GM06990 (cell line): Measurements from ENCODE around the gene MAP4K2.
A peak's percentile ranks its signal among the peaks of the same experiment; 100 is the strongest.

Experiments used
- DNase-seq: peaks from one replicate; pipeline ENCODE4 v3.0.0-alpha.2; 2011; ENCODE audit not compliant: insufficient read length; ENCODE audit errors: extremely low read depth
- H3K27me3 ChIP-seq: replicated peaks from 2 replicates; pipeline ENCODE4 v1.6.0; 2011; ENCODE audit warnings: low read length; ENCODE audit not compliant: control insufficient read depth, insufficient read depth
- H3K36me3 ChIP-seq: 2 replicates; pipeline ENCODE4 v1.5.1; 2011; ENCODE audit warnings: low read length; ENCODE audit not compliant: control insufficient read depth, insufficient read depth
- H3K4me3 ChIP-seq: replicated peaks from 2 replicates; pipeline ENCODE4 v1.5.1; 2011; ENCODE audit warnings: low read depth, mild to moderate bottlenecking, control low read depth, low read length
- CTCF ChIP-seq: IDR thresholded peaks from 2 replicates; pipeline ENCODE4 v1.5.1; 2011; ENCODE audit warnings: low read length, control low read depth, mild to moderate bottlenecking, inconsistent platforms; ENCODE audit not compliant: insufficient read depth, poor library complexity, severe bottlenecking

The MAP4K2 gene

GRCh38 chr11:64742087-64742888, 60.7 kb downstream of the MAP4K2 start:
- H3K4me3 ChIP-seq, result peak overlapping the region; percentile 55

GRCh38 chr11:64741375-64742086, 61.5 kb downstream of the MAP4K2 start:
- no peaks in the 10 kb centered on the region for H3K36me3 ChIP-seq

More at GRCh38 chr11:64742087-64742888, 60.7 kb downstream of the MAP4K2 start:
- peak; percentile 48 for DNase-seq
- no peaks in the 10 kb centered on the region for H3K36me3 ChIP-seq
- peaks cover 4% of the 10 kb centered on the region for H3K27me3 ChIP-seq
- no peak for TF ChIP-seq CTCF

DNA sequence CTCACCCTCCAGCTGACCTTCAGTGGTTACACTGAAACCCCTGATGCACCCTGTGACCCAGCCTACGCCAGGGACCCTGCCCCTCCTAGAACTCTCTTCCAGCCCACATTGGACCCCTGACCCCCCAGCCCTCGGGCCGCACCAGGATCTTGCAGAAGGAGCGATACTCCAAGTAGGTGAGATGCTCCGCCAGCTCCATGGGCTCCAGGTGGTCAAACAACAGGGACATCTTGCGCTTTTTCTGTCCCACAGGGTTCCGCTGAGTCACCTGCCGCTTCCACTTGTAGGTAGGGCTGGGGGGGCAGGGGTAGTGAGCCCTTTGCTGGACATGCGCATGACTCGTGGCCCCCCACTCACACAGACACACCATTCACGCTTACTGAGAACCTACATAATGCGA, 63.1 kb downstream of the MAP4K2 start:
- no peak for TF ChIP-seq CTCF
- Histone ChIP-seq H3K36me3 (no peaks in the 10 kb centered on the region), H3K4me3 (no peak overlapping the region), H3K27me3 (peaks cover 4% of the 10 kb centered on the region; the same call in 1 of the 2 replicates)
- DNase-seq, result no peak

More at GRCh38 chr11:64741375-64742086, 61.5 kb downstream of the MAP4K2 start:
- no peak for DNase-seq
- Histone ChIP-seq H3K27me3 (peaks cover 4% of the 10 kb centered on the region; the same call in 1 of the 2 replicates), H3K4me3 (no peak overlapping the region)
- no peak for TF ChIP-seq CTCF

DNA sequence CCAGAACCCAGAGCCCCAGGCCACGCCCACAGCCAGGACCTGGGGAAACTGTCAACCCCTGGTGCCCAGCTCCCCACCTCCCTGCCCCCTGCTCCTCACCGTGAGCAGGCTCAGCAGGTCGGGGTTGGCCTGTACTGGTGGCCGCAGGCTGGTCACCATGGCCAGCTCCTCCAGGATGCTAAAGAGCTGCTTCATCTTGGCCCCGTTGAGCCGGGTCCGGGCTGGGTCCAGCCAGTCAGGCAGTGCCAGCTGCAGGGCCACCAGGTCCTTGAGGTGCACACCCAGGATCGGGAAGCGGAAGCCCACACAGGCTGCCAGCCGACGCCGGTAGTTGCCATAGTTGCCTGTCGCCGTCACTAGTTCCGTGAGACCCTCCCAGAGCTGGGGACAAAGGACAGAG, 66.4 kb downstream of the MAP4K2 start:
- no peak overlapping the region for H3K4me3 ChIP-seq
- no peak for TF ChIP-seq CTCF
- no peak for DNase-seq
- no peaks in the 10 kb centered on the region for H3K27me3 ChIP-seq
- H3K36me3 ChIP-seq, result no peaks in the 10 kb centered on the region

GRCh38 chr11:64735725-64736259, 67.2 kb downstream of the MAP4K2 start:
- Histone ChIP-seq H3K27me3 (no peaks in the 10 kb centered on the region), H3K4me3 (no peak overlapping the region), H3K36me3 (no peaks in the 10 kb centered on the region)
- no peak for DNase-seq
- no peak for TF ChIP-seq CTCF
